NCI-H510A (cell line): ENCODE results near the gene IAH1.

ENCODE experiments used
- DNase-seq: peaks from one replicate; lab custom pipeline; 2025; lab: John Stamatoyannopoulos, UW

Gene IAH1

GRCh38 chr2:9474361-9475057 lies at the start of gene IAH1:
Gene IAH1, plus strand, starts transcription at chr2:9474551. Its CDS starts 16 bp downstream, at chr2:9474567.
- peak; percentile 21 for DNase-seq

- DNase-seq, result no peak
Observed at GRCh38 chr2:9428965-9429577, 45.3 kb upstream of the IAH1 start.

- DNase-seq, result no peak
Observed at GRCh38 chr2:9430316-9431293, 43.7 kb upstream of the IAH1 start.

DNA sequence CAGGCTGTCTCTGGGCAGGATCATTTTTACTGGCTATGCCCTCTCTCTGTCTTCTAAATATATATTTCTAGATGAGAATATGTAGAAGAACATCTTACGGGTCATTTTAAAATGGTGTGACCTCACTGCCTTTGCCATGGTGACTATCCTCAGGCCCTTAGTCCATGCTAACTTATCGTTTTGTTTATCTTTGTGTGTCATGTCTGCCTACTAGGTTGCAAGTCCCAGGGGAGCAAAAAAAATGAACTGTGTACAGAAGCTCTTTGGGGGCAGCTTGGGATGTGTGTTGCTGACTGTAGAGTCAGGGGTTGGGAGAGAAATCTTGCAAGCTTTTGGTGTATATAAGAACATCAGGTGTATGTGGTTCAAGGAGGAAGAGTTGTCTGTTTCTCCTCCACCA lies 39.9 kb upstream of the IAH1 start:
- DNase-seq, result no peak

GRCh38 chr2:9439536-9439935 lies 34.8 kb upstream of the IAH1 start:
- DNase-seq, result no peak

GRCh38 chr2:9440058-9440727 lies 34.2 kb upstream of the IAH1 start:
- DNase-seq, result no peak

GRCh38 chr2:9441556-9441955 lies 32.8 kb upstream of the IAH1 start:
- DNase-seq, result no peak

- no peak for DNase-seq
Observed at GRCh38 chr2:9443526-9443925, 30.8 kb upstream of the IAH1 start.

DNA sequence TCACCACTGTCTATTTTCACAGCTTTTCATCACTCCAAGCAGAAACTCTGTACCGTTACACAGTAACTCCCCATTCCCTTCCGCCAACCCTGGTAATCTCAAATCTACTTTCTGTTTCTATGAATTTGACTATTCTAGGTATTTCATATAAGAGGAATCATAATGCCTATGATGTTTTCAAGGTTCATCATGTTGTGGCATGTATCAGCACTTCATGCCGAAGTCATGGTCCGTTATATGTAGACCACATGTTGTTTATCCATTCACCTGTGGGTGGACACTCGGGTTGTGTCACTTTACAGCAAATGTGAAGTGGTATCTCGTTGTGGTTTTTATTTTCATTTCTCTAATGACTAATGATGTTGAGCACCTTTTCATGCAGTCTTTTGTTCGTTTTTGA lies 29.3 kb upstream of the IAH1 start:
- DNase-seq, result no peak

- DNase-seq, result no peak
Observed at GRCh38 chr2:9451231-9451630, 23.1 kb upstream of the IAH1 start.

DNA sequence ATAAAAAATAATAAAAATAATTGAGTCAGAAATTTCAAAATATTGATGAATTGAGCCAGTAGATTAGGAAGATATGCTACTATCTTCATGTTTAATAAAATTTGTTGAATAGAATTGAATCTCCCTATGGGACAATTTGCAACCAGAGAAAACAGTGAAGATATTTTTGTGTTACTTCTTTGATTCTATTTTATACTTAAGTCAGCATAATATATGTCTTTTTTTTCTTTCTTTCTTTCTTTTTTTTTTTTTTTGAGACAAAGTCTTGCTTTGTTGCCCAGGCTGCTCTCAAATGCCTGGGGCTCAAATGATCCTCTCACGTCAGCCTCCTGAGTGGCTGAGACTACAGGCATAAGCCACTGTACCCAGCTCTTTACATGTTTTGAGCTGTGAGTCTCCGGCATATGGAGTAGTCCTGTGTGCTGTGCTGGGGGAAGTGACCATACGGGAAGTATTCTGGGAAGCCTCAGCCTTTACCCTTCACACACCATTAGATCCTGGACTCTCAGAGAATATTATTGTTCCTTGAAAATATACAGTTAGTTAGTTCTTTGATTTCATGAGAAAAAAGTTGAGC lies 13.8 kb upstream of the IAH1 start:
- no peak for DNase-seq

DNA sequence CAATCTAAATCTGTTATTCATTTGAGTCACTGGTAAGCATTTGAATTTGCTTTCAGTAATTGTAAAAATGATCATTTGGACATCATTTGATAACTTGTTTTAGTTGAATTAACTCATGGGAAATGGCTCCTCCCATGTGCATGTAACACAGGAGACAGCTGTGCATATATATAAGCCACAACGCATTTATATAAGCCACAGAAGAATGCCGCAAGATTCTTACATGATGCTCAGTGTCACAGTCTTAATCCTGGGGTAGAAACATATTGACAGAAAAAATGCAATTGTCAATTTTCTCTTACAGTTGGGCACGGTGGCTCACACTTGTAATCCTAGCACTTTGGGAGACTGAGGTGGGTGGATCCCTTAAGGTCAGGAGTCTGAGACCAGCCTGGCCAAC lies 13.3 kb upstream of the IAH1 start:
- DNase-seq, result no peak

GRCh38 chr2:9462313-9462712 lies 12.0 kb upstream of the IAH1 start:
- no peak for DNase-seq

DNA sequence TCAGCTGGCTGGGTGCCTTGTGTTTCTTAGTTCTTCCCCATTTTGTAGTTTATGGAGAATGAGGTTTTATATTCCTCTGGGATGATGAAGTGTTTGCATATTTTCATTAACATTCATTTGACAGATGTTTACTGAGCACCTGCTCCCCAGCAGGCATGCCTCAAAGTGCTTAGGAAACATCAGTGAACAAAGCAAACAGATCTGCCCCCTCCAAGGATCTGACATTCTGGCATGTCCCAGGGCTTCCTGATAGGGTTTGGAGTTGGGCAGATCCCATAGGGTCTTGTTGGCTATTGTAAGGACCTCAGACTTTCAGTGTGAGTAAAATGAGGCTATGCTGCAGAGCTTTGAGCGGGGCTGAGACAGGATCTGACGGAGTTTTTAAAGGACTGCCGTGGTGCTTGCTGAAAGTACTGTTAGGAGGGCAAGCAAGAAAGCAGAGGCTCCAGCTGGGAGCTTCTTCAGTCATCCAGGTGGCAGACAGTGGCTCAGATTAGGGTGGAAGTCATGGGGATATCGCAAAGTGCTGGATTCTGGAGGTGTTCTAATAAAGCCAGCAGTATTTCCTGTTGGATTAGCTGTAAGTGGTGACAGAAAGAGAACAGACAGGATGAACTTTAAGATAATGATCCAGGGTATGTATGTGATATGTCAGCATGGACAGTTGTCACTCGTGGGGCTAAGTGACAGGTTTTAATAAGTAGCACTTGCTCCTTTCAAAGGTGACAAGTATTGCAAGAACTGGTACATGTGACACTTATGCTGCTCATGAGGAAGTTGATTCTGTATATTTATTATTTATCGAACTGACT lies 11.3 kb upstream of the IAH1 start:
- no peak for DNase-seq

GRCh38 chr2:9463698-9464034 lies 10.7 kb upstream of the IAH1 start:
- DNase-seq, result no peak

DNA sequence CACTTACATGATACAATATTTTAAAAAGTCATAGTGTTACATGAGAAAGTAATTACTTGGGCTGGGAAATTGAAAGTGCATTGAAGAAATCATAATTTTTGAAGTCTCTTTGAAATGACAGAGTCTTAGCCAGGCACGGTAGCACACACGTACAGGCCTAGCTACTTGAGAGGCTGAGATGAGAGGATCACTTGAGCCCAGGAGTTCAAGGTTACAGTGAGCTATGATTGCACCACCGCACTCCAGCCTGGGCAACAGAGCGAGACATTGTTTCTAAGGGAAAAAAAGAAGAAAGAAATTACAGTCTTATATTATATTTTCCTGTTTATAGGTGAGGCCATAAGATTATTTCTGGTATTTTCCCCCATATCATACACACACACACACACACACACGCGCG lies 9.2 kb upstream of the IAH1 start:
- no peak for DNase-seq

GRCh38 chr2:9466147-9466683 lies 8.1 kb upstream of the IAH1 start:
- DNase-seq, result no peak

- DNase-seq, result no peak
Observed at GRCh38 chr2:9467687-9468086, 6.7 kb upstream of the IAH1 start.

DNA sequence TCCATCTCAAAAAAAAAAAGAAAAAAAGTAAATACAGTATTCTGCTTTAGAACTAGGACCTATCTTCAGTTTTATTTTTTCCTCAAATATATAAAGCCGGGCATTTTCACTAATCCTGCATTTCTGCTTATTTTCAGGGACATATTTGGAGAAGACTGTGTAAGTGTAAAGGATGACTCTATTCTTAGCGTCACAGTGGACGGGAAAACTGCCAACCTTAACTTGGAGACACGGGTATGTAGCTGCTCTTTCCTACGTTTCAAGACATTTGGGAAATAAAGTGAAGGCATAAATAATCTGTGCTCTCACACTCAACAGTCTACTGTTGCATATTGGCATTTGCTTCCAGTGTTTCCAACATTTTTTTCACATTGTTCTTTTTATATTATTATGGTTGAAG lies 3.1 kb upstream of the IAH1 start:
- no peak for DNase-seq

- DNase-seq, result no peak
Observed at GRCh38 chr2:9472511-9472910, 1.8 kb upstream of the IAH1 start.
